ENCODE data around the gene GLDC.
"Not testable (repeated sequence)": the region's sequence is repeated elsewhere in the genome, so short reads cannot be mapped to it uniquely, and the experiment has no call there.

Gene GLDC

DNA sequence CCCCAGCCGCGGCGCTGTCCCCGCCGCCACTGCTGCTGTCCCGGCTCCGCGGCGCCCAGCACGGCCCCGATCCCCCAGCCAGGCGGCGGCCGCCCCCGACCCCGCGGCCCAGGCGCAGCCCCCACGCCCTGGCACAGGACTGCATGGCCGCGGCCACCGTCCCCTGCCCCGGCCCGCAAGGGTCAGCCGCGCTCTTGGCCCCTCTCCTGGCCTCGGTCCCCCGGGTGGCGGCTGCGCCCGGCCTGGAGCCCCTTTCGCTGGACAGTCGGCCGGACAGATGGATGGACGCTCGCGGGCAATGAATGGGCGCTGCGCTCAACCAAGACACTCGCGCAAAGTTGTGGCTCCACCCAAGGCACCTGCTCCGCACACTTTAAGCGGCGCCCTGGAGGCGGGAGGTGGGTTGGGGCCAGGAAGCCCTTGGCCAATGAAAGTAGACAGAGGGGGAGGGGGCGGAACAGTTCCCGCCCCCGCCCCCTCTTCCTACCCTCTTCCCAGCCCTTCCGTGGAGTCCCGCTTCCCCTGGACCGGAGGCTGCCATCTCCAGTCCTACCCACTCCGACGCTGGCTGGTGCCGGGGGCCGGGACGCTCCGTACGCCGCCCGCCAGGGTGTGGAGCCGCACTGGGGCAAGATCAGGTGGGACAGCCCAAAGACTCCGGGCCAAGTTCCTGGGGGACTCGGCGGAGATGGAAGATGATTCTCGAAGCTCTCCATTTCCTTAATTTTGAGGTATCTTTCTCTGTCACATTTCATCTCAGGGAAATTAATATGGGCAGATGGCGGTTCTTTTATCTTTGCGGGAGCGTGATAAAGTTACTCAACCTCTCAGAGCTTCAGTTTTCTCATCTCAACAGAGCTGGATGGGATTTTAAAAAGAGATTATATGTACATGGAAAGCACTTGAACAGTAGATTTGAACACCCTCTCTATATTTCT lies at the start of gene GLDC:
Gene GLDC (minus strand): TSS at position 375 of the 938 bp plus-strand sequence. CDS start 230 bp downstream, at position 145.
- peak; percentile 56 to 70 for DNase-seq

- DNase-seq = no peak
These were observed 47.4 kb upstream of the GLDC start for GRCh38 chr9:6692881-6693361.

GRCh38 chr9:6692433-6692832 lies 46.9 kb upstream of the GLDC start:
- no peak for DNase-seq

DNA sequence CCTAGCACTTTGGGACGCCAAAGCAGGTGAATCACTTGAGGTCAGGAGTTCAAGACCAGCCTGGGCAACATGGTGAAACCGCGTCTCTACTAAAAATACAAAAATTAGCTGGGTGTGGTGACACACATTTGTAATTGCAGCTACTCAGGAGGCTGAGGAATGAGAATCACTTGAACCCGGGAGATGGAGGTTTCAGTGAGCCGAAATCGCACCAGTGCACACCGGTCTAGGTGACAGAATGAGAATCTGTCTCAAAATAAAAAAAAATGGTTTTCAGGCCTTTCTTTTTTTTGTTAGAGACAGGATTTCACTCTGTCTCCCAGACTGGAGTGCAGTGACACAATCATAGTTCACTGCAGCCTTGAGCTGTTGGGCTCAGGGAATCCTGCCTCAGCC lies 45.1 kb upstream of the GLDC start:
- not testable (repeated sequence) for DNase-seq

DNA sequence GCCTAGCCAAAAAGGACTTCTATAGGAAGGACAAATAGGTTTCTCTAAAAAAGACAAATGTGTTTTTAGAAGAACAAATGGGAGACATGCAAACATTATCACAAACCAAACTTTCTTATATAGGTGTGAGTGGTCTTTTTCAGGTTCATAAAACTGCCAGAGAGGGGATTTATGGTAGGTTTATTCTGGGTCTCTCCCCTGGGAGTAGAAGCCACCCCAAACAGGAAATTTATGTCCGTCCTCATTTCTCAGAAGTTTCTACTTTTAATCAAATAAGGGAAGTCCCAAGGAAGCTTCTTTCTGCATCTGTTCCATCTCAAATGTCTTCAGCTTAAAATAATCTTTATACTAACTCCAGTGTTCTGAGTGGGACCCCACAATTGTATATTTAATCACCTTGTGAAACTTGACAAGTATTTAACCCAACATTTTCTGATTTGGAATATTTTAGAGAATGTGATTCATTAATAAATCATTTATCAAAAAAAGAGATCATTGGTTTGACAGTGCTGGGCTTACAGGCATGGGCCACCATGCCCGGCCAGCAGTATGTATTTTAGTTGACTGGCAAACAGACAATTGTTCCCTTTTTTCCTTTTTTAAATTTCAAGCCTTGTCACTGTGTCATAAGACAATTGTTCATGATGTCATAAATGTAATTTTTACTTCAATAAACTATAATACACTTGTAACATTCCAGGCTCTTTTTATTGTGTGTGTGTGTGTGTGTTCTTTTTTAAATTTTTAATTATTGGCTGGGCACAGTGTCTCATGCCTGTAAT lies 44.6 kb upstream of the GLDC start:
- no peak for DNase-seq

DNA sequence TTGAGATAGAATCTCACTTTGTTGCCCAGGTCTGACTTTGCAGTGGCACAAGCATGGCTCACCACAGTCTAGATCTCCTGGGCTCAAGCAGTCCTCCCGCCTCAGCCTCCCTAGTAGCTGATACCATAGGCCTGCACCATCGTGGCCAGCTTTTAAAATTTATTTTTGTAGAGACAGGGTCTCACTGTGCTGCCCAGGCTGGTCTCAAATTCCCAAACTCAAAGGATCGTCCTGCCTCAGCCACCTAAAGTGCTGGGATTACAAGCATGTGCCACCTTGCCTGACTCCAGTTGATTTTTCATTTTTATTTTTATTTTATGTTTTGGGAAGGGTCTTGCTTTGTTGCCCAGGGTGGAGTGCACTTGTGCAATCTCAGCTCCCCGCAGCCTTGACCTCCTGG lies 41.7 kb upstream of the GLDC start:
- no peak for DNase-seq

GRCh38 chr9:6686396-6686795 lies 40.9 kb upstream of the GLDC start:
- DNase-seq = no peak

- DNase-seq = peak; percentile 16 to 29
These were observed 36.5 kb upstream of the GLDC start for GRCh38 chr9:6681957-6682501.

GRCh38 chr9:6681147-6681956 lies 35.8 kb upstream of the GLDC start:
- peak; percentile 92 to 94 for DNase-seq

DNA sequence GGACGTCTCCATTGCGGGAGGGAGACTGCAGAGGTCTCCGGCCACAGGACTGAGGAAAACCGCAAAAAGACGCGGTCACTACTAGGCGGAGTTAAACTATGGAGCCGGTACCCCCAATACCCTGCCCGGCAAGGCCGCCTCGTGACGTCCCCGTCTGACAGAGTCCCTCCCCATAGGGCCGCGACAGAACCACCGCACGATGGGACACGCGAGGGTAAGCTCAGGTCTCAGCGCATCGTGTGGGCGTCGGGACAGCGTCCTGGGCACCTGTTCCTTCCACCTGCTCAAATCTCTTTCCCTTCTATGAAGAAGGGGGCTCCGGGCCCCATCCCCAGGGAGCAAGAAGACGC lies 35.2 kb upstream of the GLDC start:
- DNase-seq = peak; percentile 65 to 76

DNA sequence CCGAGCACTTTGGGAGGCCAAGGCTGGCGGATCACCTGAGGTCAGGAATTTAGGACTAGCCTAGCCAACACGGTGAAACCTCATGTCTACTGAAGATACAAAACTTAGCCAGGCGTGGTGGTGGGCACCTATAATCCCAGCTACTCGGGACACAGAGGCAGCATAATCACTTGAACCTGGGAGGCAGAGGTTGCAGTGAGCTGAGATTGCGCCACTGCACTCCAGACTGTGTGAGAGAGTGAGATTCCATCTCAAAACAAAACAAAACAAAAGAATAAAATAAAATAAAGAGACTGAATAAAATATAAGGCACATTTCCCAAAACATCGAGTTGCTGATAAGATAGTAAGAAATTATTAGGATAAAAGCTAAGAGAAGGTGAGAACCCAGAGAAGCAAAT lies 32.3 kb upstream of the GLDC start:
- no peak for DNase-seq

DNA sequence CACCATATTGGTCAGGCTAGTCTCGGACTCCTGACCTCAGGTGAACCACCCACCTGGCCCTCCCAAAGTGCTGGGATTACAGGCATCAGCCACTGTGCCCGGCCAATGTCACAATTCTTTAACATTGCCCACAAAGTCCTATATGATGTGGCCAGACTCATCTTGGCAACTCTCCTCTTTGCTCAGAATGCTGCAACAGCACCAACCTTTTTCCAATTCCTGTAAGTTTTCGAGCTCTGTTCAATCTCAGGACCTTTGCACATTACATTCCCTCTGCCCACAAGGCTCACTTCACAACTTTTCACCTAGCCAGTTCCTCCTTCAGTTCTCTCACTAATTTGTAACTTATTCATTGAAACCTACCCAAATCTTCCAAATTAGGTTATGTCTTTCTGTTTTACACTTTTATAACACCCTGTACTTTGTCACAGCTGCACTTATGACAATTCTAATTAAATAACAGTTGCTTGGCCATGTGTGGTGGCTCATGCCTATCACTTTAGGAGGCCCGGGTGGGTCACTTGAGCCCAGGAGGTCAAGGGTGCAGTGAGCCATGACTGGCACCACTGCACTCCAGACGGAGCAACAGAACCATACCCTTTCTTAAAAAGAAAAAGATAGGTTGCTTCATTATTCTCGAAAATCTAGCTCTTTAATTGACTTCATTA lies 30.9 kb upstream of the GLDC start:
- DNase-seq = no peak

- DNase-seq = no peak
These were observed 29.7 kb upstream of the GLDC start for GRCh38 chr9:6675268-6675667.

DNA sequence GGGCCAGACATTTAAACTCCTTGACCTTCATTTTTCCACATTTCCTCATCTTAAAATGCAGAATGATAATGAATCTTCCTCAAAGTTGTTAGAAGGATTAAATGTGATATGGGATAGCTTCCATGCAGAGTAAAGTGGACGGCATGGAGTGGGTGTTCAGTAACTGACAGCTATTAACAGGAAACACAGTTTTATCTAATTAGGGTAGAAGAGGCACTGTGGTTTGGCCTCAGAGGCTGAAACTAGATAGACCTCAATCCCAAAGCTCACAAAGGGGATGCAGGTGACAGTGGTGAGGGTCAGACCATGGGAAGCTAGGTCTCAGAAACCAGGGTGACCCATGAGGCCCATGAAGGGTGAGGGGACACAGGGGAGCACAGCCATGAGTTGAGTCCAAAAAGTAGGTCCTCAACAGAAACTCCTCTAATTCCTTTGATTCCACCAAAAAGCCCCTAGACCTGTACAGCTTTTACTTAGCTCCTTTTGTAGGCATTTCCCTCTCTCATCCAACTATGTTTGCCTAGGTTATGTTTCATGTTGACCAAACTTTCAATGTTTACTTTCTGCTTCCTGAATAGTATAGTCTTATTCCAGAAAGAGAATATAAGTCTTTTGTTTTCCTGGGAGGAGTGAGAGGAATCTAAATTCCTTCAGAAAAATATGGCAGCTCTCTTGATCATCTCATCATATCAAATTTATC lies 27.9 kb upstream of the GLDC start:
- DNase-seq = no peak

DNA sequence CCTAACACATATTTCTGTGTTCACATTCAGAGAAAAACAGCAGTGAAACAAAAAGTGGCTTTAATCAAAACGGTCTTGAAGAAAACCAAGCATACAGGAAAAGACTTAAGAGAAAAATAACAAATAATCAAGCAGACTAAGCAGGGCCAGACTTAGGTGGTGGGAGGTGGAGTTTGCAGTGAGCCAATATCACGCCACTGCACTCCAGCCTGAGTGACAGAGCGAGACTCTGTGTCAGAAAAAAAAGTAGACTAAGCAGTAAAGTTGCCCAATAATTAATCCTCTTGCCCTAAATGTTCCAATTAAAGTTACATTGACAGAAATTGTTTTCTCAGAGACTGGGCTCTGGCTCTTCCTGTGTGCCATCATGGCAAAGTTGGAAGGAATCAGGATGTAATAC lies 26.6 kb upstream of the GLDC start:
- DNase-seq = no peak

GRCh38 chr9:6671416-6671815 lies 25.9 kb upstream of the GLDC start:
- DNase-seq = no peak

DNA sequence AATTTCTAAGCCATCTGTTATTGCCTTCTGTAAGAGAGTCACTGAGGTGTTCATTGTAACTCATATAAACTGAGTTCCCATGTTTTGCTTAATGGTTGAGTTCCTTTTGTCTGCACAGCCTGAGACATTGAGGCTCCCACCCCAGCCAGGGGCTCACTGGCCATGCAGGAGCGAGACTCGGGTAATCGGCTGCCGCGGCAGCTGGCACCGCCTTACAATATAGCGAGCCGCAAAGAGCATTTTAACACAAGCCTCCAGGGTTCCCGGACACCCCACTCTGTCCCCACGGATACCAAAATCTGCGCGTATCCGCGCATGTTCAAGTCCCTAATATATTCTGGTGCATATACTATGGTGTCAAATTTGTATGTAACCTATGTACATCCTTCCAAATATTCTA lies 24.4 kb upstream of the GLDC start:
- no peak for DNase-seq

GRCh38 chr9:6667633-6668280 lies 22.2 kb upstream of the GLDC start:
- DNase-seq = no peak

- DNase-seq = no peak
These were observed 21.6 kb upstream of the GLDC start for GRCh38 chr9:6667080-6667479.

GRCh38 chr9:6665628-6666027 lies 20.1 kb upstream of the GLDC start:
- no peak for DNase-seq

DNA sequence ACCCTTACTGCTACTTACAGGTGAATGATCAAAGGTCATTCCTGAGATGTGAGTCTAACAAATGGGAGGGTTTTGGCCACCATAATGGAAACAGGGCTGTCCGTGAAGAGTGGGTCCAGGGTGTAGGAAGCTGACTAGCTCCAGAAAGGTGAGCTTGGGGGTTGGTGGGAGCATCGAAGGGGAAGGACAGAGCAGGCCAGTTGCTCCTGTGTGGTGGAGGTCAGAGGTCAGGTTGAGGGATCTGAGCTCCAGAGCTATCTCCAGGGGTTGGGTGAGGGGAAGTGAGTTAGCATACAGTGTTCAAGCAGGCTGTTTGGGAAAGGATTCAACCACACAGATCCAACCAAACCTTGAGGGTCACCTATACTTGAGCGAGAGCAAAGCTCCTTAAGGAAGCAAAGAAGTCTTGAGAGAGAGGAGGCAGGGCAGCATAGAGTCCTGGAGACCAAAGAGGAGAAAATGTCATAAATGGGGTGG lies 18.7 kb upstream of the GLDC start:
- DNase-seq = no peak

All from activated CD4-positive, alpha-beta T cell treated with anti-CD3 and anti-CD28 coated beads, Interleukin-2, amount 50 U/mL, for 48 hours (primary cell).